HTR-8/SVneo (cell line): ENCODE data around the gene PAQR5.

Experiments used
- DNase-seq: peaks from one replicate; pipeline ENCODE4 v3.0.0; 2011; ENCODE audit warnings: low spot score, mixed read lengths; ENCODE audit not compliant: insufficient read length
- FAIRE-seq: peaks from 2 replicates; lab custom pipeline; 2011; peaks lifted over from hg19 to GRCh38; lab: Jason Lieb, UNC

PAQR5 gene

DNA sequence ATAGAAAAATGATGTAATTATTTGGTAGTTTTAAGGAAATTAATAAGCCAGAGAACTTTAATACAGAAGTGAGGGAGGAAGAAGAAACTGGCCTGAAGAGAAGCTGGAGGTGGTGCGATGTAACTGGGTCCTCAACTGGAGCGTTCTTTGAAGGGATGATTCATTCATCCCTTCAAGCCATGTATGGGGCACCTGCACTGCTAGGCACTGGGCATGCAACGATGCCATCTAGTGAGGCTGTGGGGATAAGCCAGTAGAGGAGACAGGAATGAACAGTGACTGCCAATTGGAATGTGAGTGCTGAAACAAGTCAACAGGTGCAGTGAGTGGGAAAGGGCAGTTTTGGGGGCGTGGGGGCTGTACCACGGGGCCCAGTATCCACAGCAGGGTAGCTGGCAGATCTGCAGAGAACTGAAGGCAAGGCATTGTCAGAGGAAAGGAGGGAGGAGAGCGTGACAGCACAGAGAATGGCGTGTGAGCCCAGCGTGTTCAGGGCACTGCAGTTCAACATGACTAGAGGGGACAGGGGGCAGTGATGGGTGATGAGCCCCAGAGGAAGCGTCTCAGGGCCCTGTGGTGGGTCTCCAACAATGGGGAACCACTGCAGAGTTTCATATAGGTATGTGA, 111.6 kb downstream of the PAQR5 start:
- DNase-seq (peak; percentile 86), FAIRE-seq (peak; percentile 97)

DNA sequence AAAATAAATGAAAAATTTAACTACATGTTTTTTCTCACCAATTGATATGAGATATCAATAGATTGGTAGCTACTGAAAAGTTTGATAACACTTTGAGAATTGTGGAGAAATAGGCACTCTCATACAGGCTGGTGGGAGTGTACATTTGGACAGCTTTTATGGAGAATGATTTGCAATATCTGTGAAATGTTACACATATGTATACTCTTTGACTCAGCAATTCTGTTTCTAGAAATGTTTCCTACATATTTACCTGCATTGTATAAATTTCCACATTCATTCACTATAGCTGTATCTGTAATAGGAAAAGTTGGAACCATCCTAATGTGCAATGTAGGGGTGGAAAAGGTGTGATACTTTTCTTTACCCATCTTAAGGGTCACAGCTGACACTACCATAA, 113.6 kb downstream of the PAQR5 start:
- FAIRE-seq (no peak), DNase-seq (no peak)

DNA sequence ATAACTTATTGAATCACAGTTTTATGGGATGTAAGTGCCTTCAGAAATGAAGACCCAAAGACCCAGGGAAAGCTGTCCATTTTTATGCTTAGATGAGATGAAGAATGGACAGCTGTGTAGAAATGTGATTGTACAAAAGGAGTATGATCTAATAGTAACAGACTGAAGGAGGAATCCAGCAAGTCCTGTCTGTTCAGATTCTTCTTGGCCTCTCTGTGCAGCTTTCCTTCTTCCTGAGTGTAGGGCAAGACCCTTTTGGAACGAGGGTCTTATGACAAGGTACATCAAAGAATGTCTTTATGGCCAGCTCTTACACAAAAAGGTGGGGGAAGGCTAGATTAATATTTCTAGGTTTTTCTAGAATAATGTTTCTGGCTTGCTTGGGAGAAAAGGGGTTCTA, 114.0 kb downstream of the PAQR5 start:
- DNase-seq (no peak), FAIRE-seq (no peak)

DNA sequence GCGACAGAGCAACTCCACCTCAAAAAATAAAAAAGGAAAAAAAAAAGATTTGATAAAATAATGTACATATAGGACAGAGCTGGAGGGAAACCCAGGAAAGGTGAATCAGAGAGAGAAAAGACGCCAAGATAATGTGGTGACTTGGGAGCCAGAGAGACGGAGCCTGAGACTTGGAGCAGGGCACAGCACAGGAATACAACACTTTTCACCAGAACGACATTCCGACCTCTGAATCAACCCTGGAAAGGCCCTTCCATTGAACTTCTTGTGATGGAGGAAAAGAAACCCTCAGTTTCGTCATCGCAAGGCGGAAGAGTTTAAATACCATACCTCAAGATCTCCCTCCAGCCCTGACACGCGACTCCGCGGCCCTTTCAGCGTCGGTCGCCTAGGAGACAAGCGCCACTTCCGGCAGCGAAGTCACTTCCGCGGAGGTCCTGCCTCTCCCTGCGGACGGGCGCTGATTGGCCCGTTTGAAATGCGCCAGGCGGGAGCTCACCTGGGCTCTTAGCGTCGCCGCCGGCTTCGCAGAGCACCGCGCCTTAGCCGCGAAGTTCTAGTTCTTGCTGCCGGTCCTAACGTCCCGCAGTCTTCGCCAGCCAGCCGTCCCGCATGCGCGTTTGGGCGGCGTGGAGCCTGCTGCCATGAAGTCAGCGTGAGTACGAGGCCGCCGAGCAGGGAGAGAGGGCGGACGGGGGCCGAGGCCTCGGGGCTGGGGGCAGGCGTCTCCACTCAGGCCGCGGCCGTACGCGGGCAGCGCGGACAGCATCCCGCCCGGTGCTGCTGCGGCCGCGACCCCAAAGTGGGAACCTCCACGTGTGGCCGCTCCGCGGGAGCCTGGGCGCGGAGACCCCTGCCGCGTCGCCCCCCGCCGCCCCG, 115.3 kb downstream of the PAQR5 start, which contains the start of gene KIF23:
Gene KIF23, plus strand, starts transcription at position 528 of the 879 bp plus-strand sequence. Its CDS starts 117 bp downstream, at position 645.
- DNase-seq: peak; percentile 98
- peak; percentile 93 for FAIRE-seq

DNA sequence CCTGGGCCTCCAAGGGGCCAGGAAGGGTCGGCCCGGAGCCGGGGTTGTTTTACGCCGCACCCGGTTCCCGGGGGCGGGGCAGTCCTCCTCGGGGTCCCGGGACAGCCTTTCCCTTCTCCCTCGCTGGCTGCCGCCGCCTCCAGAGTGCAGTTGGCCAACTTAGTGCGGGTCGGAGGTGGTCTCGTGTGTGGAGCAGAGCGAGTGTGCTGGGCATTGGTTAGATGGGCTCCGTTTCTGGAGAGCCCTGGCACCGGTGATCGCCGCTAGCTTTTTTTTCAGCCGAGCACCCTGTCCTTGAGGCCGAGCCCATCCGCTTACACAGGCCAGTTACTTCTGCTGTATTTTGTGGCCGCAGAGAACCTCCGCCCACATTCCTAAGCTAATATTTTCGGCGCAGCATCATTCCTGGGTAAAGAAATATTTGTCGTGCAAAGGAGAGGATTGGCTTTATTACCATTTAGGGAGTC, 116.0 kb downstream of the PAQR5 start:
- FAIRE-seq: peak; percentile 77

DNA sequence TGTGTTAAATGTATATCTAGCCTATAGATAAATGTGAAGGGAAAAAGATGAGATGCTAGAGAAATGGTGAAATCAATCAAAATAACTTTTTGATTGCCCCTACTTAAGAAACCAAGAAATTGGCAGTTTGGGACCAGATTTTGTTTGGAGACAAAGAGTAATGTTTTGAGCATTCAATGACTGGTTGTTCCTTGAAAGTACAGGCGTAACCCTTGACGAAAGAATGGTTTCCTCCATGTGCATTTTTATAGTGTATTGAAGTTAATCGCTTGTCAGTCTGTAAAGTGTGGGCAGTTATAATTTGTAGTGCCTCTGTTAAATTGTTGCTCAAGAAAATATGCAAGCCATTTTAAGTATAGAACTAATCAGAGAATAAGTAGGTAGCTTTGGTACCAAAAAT, 116.7 kb downstream of the PAQR5 start:
- FAIRE-seq (no peak), DNase-seq (no peak)

More for the DNA sequence above, 116.0 kb downstream of the PAQR5 start:
- DNase-seq: peak; percentile 84

DNA sequence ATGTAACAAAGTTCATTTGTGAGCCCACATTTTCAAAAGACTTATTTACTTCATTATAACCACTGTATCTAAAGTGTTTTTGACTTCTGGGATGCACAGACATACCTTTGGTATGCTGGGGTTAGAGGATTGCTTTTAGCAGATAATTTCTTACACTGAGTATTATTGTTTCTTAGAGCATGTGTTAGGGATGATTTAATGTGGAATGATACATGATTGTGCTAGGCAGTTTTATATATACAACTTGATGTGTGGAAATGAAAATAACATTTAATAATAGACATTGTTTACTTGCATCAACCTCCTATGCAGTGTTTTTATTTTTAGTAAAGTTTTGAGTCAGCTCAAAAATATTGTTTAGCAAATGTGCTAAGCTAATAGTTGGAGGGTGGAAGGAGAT, 118.9 kb downstream of the PAQR5 start:
- FAIRE-seq: no peak
- no peak for DNase-seq

DNA sequence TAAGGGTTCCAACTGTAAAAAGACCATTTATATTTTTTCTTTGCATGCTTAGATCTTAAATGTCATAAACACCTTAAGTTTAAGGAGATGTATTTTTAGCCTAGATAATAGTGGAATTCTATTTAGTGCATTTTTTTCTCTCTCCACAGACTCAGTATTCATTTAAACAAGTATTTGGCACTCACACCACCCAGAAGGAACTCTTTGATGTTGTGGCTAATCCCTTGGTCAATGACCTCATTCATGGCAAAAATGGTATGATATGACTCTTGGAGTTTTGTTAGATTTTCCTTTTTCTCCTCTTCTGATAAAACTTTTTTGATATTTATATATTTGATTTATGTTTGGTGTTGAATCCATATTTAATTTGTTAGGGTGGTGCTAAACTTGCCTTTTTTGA, 122.8 kb downstream of the PAQR5 start:
- DNase-seq (no peak), FAIRE-seq (no peak)

DNA sequence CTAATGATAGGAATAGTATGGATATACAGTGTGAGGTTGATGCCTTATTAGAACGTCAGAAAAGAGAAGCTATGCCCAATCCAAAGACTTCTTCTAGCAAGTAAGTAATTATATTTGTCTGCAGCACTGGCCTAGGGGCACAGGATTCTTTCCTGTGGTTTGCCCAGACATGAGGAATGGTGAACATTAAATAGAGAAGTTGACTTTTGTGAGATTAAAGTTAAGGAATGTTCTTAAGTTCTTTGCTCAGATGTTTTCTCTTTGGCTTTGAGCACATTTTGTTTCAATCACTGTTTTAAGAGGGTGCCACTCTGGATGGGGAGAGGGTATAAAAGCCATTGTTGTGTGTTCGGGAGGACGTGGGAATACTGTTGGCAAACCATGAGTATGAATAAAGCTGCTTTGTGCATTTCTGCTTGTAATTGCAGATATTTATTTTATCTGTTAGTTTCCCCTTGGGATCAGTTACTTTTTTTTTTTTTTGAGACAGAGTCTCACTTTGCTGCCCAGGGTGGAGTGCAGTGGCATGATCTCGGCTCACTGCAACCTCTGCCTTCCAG, 123.7 kb downstream of the PAQR5 start:
- peak; percentile 33 for FAIRE-seq
- no peak for DNase-seq

DNA sequence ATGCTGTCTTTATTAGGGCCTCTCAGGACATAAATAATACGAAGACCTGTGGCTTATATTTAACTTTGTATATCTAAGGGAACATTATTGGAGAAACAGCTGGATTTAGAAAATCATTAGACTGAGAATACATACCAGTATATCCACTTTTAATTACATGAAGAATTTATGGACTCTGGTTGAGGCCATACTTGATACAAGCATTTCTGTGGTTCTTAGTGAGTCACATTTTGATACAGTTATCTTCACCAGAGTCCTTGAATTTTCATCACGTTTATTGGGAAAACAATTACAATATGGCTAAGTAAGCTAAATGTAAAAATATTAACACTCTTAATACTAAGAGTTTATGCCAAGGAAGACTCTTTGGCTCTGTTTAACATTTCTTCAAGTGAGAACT, 125.3 kb downstream of the PAQR5 start:
- no peak for DNase-seq
- FAIRE-seq: no peak

DNA sequence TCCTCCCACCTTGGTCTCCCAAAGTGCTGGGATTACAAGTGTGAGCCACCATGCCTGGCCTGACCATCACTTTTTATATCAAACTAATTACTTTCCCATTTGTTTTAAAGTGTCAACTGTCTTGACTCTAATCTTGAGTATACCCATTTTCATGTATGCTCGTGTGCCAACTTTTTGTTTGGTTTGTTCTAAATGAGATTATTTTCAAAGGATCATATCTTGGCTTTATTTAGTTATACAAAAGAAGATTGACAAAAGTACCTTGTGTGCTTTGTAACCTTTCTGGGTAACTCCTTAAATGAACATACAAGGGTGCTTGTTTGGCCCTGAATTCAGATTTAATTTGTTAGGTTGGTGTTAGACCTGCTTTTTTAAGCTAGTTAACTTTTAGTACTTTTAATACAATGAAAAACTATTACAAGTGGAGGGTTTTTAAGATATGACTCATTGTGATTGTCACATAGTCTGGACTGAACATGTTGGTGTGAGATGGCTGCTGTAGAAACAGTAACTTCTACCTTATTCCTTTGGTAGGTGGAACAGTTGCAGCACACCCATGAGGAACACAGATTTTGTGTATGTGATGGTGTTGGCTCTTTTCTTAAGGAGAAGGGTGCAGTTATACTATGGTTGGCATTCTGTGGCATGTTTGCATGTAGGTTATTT, 126.2 kb downstream of the PAQR5 start:
- FAIRE-seq (no peak), DNase-seq (no peak)

DNA sequence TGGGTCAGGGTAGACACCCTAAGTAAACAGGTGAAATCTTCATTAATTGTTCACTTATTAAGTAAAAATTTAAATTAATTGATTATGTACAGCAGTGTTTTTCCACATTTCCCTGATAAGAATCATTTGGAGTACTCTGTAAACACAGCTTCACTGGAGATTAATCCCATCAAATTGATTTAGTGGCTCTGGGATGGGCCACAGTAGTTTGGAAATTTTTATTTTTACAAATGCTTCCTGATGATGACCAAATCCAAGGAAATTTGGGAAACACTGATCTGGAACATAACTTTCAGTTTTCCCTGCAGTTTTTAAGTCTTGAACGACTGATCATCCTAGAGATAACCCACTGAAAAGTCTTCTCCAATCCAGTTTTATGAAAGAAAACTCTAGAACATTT, 135.1 kb downstream of the PAQR5 start:
- DNase-seq (no peak), FAIRE-seq (no peak)

DNA sequence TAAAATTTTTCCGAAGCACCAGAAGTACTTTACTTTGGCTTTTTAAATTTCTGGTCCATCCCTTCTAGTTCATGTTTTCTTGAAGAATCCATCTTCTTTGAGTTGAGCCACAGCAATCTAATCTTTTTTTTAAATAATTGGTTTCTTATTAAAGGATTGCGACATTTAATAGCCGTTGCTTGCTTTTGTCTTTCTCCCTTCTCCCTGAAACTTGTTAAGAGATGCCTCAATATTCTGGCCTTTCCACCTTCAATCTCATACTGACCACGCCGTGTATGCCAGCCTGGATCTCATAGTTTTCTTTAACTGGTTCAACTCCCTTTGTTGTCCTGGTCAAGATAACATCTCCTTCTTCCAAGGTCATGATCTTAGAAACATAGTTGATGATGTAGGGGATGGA, 135.5 kb downstream of the PAQR5 start:
- FAIRE-seq: no peak
- DNase-seq: no peak

DNA sequence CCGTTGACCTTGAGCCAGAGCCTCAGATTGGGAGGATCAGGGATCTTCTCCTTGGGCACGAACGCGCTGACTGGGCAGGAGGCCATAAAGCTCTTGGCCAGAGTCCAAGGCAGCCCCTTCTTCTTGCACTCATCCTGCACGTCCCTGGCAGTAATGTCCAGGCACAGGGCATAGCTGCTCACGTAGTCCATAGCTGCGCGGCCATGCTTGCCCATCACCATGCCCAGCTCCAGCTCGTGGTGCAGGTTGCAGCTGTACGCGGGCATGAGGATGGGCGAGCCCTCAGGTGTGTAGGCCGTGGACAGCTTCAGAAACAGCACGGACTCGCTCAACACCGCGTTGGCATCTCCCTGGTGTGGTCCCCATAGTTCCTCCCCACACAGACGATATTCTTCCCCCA, 136.0 kb downstream of the PAQR5 start:
- peak; percentile 58 for FAIRE-seq
- no peak for DNase-seq

DNA sequence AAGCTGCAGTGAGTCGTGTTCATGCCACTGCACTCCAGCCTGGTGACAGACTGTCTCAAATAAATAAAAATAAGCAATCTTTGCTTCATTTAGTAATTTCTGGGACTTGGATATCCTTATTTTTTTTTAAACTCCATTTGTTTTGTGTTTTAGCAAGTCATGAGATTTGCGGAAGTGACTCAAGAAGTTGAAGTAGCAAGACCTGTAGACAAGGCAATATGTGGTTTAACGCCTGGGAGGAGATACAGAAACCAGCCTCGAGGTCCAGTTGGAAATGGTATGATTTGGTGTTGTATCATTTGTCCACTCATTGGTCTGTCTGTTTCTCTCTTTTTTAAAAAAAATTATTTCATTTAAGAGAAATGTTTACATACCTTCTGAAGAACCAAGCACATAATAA, 137.3 kb downstream of the PAQR5 start:
- no peak for DNase-seq
- FAIRE-seq: no peak

DNA sequence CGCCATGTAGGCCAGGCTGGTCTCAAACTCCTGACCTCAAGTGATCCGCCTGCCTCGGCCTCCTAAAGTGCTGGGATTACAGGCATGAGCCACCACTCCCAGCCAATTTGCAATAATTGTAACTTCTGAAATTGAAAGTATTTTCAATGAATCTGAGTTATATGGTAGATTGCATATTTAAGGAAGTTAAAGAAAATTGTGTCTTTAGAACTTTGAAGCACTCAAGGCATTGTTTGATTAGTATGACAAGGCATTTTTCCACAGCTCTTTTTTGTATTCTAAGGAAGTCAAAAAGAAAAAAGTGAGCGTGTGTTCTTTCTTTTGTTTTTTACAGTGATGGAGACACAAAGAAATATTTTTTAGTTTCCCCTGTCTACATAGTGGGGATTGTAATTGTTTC, 138.2 kb downstream of the PAQR5 start:
- DNase-seq: no peak
- FAIRE-seq: no peak

DNA sequence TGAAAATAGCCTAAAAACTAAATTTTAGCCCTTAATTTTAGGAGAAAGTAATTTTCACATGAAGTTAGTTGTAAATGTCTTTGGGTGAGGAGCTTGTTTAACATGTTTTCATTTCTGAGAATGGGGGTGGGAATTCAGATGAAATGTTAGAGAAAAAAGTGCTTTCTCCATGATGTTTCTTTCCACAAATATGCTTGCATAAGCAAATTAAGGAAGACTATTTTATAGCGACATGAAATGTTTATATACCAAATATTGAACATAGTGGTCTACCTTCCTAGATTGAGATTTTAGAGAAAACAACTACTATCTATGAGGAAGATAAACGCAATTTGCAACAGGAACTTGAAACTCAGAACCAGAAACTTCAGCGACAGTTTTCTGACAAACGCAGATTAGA, 140.9 kb downstream of the PAQR5 start:
- DNase-seq (no peak), FAIRE-seq (no peak)

DNA sequence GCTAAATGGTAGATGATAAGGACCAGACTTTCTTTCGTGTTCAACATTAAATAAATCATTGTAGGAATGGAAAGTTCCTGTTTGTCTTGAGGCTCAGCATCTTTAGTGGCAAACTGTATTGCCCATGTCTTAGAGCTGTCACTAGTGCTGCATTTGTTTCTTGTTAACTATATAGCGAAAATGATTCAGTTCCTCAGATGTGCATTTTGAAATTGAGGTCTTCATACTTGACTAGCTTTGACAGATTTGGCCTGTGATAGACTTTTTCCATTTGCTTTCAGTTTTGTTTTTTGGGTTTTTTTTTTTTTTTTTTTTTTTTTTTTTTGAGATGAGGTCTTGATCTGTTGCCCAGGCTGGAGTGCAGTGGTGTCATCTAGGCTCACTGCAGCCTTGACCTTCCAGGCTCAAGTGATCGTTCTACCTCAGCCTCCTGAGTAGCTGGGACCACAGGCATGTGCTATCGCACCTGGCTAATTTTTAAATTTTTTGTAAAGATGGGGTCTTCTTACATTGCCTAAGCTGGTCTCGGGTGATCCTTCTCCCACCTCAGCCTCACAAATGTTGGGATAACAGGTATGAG, 144.4 kb downstream of the PAQR5 start:
- FAIRE-seq (no peak), DNase-seq (no peak)

DNA sequence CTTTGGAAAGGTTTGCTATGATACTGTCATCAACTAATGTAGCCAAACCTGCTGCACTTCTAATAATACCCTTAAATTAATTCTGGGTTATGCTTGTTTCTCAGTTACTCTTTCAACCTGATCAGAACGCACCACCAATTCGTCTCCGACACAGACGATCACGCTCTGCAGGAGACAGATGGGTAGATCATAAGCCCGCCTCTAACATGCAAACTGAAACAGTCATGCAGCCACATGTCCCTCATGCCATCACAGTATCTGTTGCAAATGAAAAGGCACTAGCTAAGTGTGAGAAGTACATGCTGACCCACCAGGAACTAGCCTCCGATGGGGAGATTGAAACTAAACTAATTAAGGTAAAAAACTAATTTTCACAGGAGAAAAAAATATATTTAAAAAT, 146.0 kb downstream of the PAQR5 start:
- FAIRE-seq: peak; percentile 16

DNA sequence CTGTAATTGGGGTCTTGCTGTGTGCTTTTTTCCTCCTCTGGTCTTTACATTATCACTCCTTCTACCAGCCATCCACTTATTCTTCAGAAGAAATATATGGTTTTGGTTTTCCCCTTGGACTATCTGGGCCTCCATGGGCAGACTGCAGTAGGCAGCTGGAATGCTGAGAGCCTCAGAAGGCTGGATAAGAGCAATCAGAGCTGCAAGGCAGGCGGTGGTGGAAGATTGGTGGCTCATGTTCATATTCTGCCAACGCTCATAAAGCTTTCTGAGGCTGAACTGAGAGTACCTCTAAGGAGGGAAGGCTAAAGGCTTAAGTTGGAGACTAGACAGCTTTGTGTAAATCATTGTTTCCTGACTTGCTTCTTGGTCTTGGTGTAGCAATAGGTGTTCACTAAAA, 148.2 kb downstream of the PAQR5 start:
- no peak for DNase-seq
- FAIRE-seq: no peak

More for the DNA sequence above, 146.0 kb downstream of the PAQR5 start:
- no peak for DNase-seq
